OCI-LY7 (cell line): ENCODE measurements around the gene EXOC3L2. TPM values are rescaled to one million over a fixed set of nuclear protein-coding genes. Genes with fewer than 3 reads are reported as not detected.
A peak's percentile ranks its signal among the peaks of the same experiment; 100 is the strongest.

Experiments
- BruUV-seq: library from RNA; stranded (reverse); fragments of 400-500 nt; replicated peaks from 2 replicates; lab custom pipeline; 2021; lab: Mats Ljungman, UMichigan
- CTCF ChIA-PET: fragments of 300-600 bp; sonication (Branson Sonifier 250); formaldehyde crosslinking; loops from one replicate; lab custom pipeline; 2022; ENCODE audit warnings: antibody characterized with exemption; ENCODE audit not compliant: unreplicated experiment; lab: Charles Lee
- POLR2A ChIA-PET: fragments of 300-600 bp; sonication (Branson Sonifier 250); formaldehyde crosslinking; loops from one replicate; lab custom pipeline; 2022; ENCODE audit warnings: antibody characterized with exemption; lab: Charles Lee
- DNase-seq: peaks from one replicate; pipeline ENCODE4 v3.0.0-alpha.2; 2015; ENCODE audit warnings: low spot score
- H2AFZ ChIP-seq: fragments of 200-600 bp; sonication (generic), shearing (Covaris generic); 2 replicates; pipeline ENCODE4 v1.6.1; 2014; ENCODE audit warnings: mild to moderate bottlenecking, antibody characterized with exemption, low read length, moderate library complexity
- H3K27ac ChIP-seq: fragments of 200-600 bp; sonication (generic); 2 replicates; pipeline ENCODE4 v1.5.1; 2014; ENCODE audit warnings: mixed run types, low read depth, mild to moderate bottlenecking, moderate library complexity, low read length, inconsistent platforms; ENCODE audit not compliant: poor library complexity, severe bottlenecking
- H3K36me3 ChIP-seq: fragments of 200-600 bp; sonication (generic); 2 replicates; pipeline ENCODE4 v1.6.1; 2014; ENCODE audit warnings: mild to moderate bottlenecking, antibody characterized with exemption, low read length, moderate library complexity, mixed read lengths; ENCODE audit not compliant: insufficient read depth
- H3K4me1 ChIP-seq: fragments of 200-600 bp; sonication (generic); 2 replicates; pipeline ENCODE4 v1.5.1; 2014; ENCODE audit warnings: mild to moderate bottlenecking, low read length; ENCODE audit not compliant: insufficient read depth, poor library complexity, severe bottlenecking
- H3K4me2 ChIP-seq: fragments of 200-600 bp; sonication (generic); 2 replicates; pipeline ENCODE4 v1.6.1; 2014; ENCODE audit warnings: mild to moderate bottlenecking, low read length
- H3K4me3 ChIP-seq: fragments of 200-600 bp; sonication (generic); 2 replicates; pipeline ENCODE4 v1.5.1; 2014; ENCODE audit warnings: mild to moderate bottlenecking, low read depth, low read length; ENCODE audit not compliant: poor library complexity, severe bottlenecking
- H3K79me2 ChIP-seq: fragments of 200-600 bp; sonication (generic); 2 replicates; pipeline ENCODE4 v1.6.1; 2016; ENCODE audit warnings: low read depth, mild to moderate bottlenecking, low read length, moderate library complexity, mixed read lengths; ENCODE audit not compliant: insufficient read depth
- H3K9me2 ChIP-seq: fragments of 200-600 bp; sonication (generic); 2 replicates; pipeline ENCODE4 v1.6.1; 2016; ENCODE audit warnings: mild to moderate bottlenecking, low read length, mixed read lengths; ENCODE audit not compliant: insufficient read depth
- H3K9me3 ChIP-seq: fragments of 200-600 bp; sonication (generic); 2 replicates; pipeline ENCODE4 v1.6.1; 2014; ENCODE audit warnings: mild to moderate bottlenecking, mixed run types, low read length, mixed read lengths
- H4K20me1 ChIP-seq: fragments of 200-600 bp; sonication (generic); 2 replicates; pipeline ENCODE4 v1.6.1; 2014; ENCODE audit warnings: mild to moderate bottlenecking, antibody characterized with exemption, low read length, moderate library complexity, mixed read lengths; ENCODE audit not compliant: insufficient read depth
- EZH2phosphoT487 ChIP-seq: fragments of 200-600 bp; sonication (generic); IDR thresholded peaks from 2 replicates; pipeline ENCODE4 v1.6.1; 2018; ENCODE audit warnings: low read depth, borderline replicate concordance, mild to moderate bottlenecking, mixed run types, antibody characterized with exemption, low read length, moderate library complexity, mixed read lengths
- intact Hi-C: fragments of 100-400 bp; cut with micrococcal nuclease; formaldehyde crosslinking; loops from one replicate; pipeline ENCODE4 v1.10.0; 2022; ENCODE audit not compliant: unreplicated experiment
- total RNA-seq, 2 experiments: library from RNA; depleted of rRNA in 1 of 2; stranded (reverse); fragments of >200 nt in 1 of 2; shearing (Covaris generic) in 1 of 2; gene quantifications; 2 replicates each; pipeline ENCODE4 v1.2.3, GENCODE V29; 2014 to 2022
- TF ChIP-seq, protein P1 (sequence below): fragments of 200-600 bp; sonication (generic); conservative IDR thresholded peaks from 2 replicates; pipeline ENCODE4 v1.5.1; 2014; ENCODE audit warnings: mild to moderate bottlenecking, antibody characterized with exemption, low read length, moderate library complexity, mixed read lengths

The EXOC3L2 gene
- total RNA-seq, 2 experiments from 2014 or later = not detected

- CTCF ChIA-PET = interaction anchor here (0.6 kb wide), 2 partner anchors 44 to 83 kb away, joined by 3 read pairs; no protein-coding TSS in a partner anchor
- intact Hi-C loops = loop anchor here (5.0 kb wide), 1 partner anchor 87 kb away; the partner anchor contains the start of gene PPP1R37
These were observed 65.9 kb downstream of the EXOC3L2 start for GRCh38 chr19:45179072-45179891.

GRCh38 chr19:45178262-45179071 lies 66.7 kb downstream of the EXOC3L2 start, which contains the start of gene BLOC1S3:
Gene BLOC1S3, plus strand, starts transcription at chr19:45178784. Its CDS starts 513 bp downstream, at chr19:45179297.
- 0 out of 2 replicates have a peak, but pooled peaks cover 8% of the 10 kb centered on the region for H3K36me3 ChIP-seq
- H3K4me3 ChIP-seq = peak within 1 kb of the TSS; percentile 88
- peak within 1 kb of the TSS; percentile 72 for H2AFZ ChIP-seq
- peak within 1 kb of the TSS; percentile 66 for H3K27ac ChIP-seq
- H3K4me1 ChIP-seq = peaks cover 25% of the 10 kb centered on the region
- intact Hi-C loops = loop anchor here (1.0 to 5.0 kb wide), 4 partner anchors 41 to 162 kb away; partner anchors contain the start of genes GEMIN7 and PPP1R37
- H3K9me2 ChIP-seq = no peaks in the 10 kb centered on the region
- TF ChIP-seq, protein P1, sequence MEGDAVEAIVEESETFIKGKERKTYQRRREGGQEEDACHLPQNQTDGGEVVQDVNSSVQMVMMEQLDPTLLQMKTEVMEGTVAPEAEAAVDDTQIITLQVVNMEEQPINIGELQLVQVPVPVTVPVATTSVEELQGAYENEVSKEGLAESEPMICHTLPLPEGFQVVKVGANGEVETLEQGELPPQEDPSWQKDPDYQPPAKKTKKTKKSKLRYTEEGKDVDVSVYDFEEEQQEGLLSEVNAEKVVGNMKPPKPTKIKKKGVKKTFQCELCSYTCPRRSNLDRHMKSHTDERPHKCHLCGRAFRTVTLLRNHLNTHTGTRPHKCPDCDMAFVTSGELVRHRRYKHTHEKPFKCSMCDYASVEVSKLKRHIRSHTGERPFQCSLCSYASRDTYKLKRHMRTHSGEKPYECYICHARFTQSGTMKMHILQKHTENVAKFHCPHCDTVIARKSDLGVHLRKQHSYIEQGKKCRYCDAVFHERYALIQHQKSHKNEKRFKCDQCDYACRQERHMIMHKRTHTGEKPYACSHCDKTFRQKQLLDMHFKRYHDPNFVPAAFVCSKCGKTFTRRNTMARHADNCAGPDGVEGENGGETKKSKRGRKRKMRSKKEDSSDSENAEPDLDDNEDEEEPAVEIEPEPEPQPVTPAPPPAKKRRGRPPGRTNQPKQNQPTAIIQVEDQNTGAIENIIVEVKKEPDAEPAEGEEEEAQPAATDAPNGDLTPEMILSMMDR = peak; percentile 63
- no peak for TF ChIP-seq EZH2phosphoT487
- H3K79me2 ChIP-seq = peaks cover 32% of the 10 kb centered on the region
- peak within 1 kb of the TSS; percentile 75 for H3K4me2 ChIP-seq
- no peaks in the 10 kb centered on the region for H4K20me1 ChIP-seq
- H3K9me3 ChIP-seq = no peaks in the 10 kb centered on the region
- BruUV-seq = no TSS peak
- peak; percentile 100 for DNase-seq
- POLR2A ChIA-PET = interaction anchor here (0.5 to 2.4 kb wide), 6 partner anchors 11 to 288 kb away, joined by 3 to 15 read pairs (median 3); no protein-coding TSS in a partner anchor
- CTCF ChIA-PET = interaction anchor here (0.6 kb wide), 3 partner anchors 68 to 112 kb away, joined by 3 read pairs; no protein-coding TSS in a partner anchor

More at GRCh38 chr19:45179072-45179891, 65.9 kb downstream of the EXOC3L2 start:
- H3K4me3 ChIP-seq = peak overlapping the region; percentile 88
- peak overlapping the region; percentile 72 for H2AFZ ChIP-seq
- H3K4me1 ChIP-seq = peaks cover 25% of the 10 kb centered on the region
- TF ChIP-seq, protein P1 = no peak
- no peak for TF ChIP-seq EZH2phosphoT487
- H4K20me1 ChIP-seq = no peaks in the 10 kb centered on the region
- BruUV-seq = no TSS peak
- POLR2A ChIA-PET = interaction anchor here (0.5 to 2.4 kb wide), 5 partner anchors 42 to 289 kb away, joined by 3 to 15 read pairs (median 3); no protein-coding TSS in a partner anchor
- no peaks in the 10 kb centered on the region for H3K9me2 ChIP-seq
- H3K27ac ChIP-seq = peak overlapping the region; percentile 48
- 0 out of 2 replicates have a peak, but pooled peaks cover 8% of the 10 kb centered on the region for H3K36me3 ChIP-seq
- DNase-seq = no peak
- peak overlapping the region; percentile 72 for H3K4me2 ChIP-seq
- H3K79me2 ChIP-seq = peaks cover 32% of the 10 kb centered on the region
- H3K9me3 ChIP-seq = no peaks in the 10 kb centered on the region
